Adrenal gland (tissue), 5 donors: ENCODE measurements around the gene FOXP4.

ENCODE experiments used
- POLR2A ChIP-seq, 2 donors: fragments of 450-650 bp; IDR thresholded peaks; one replicate each; pipeline ENCODE4 v1.6.1; 2017; ENCODE audit warnings: antibody characterized with exemption in 2 of 2, mild to moderate bottlenecking in 2 of 2, moderate library complexity in 1 of 2
- TF ChIP-seq, protein P1 (sequence below), 6 experiments: fragments of 450-650 bp in 4 of 6; fragments of 200-600 bp in 2 of 6; sonication (generic) in 1 of 6; IDR thresholded peaks; 1 replicate in 5 of 6; 2 replicates in 1 of 6; pipeline versions ENCODE4 v1.5.1 to v1.8.0; 2016 to 2021; ENCODE audit warnings: antibody characterized with exemption in 6 of 6, mild to moderate bottlenecking in 2 of 6, moderate library complexity in 1 of 6
- donor health status: DM: no; HTN: no; CAD: no.

DNA sequence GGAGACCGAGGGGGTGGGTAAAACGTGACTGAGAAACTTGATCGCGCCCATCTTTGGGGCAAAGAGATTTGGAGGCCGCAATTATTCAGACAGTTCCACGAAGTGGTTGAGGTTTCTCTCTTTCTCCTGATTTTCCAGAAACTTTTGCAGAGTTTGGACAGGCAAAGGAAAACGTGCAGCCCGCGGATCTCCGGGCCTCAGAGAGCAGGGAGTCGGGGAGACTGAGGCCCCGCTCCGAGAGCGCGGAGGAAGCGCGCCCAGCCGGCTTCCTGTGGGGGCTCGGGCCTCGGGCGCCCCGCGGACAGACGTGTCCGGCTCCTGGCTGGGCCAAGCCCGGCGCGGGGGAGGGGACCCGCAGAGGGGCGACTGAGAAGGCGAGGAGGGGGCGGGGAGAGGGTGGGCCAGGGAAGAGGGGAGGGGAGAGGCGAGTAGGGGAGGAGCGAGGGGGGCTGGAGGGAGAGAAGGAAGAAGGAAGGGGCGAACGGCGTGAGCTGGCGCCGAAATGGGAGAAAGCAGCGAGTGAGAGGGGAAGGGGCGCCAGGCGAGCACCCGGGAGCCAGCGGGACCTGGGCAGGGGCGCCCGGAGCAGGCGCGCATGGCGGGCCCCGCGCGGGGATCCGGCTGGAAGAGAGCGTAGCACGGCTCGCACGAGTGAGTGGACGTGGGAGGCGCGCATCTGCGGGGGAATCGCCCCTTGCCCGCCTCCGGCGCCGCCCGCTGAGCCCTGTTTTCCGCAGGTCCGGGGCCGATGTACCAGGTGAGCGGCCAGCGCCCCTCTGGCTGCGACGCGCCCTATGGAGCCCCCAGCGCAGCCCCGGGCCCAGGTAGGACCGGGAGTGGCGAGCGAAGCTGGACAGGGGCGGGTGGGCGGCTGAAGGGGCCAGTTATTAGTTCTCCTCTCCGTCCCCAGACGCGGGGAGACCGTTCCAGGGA, 92.1 kb downstream of the FOXP4 start, which contains the start of gene MDFI:
- TF ChIP-seq, protein P1, sequence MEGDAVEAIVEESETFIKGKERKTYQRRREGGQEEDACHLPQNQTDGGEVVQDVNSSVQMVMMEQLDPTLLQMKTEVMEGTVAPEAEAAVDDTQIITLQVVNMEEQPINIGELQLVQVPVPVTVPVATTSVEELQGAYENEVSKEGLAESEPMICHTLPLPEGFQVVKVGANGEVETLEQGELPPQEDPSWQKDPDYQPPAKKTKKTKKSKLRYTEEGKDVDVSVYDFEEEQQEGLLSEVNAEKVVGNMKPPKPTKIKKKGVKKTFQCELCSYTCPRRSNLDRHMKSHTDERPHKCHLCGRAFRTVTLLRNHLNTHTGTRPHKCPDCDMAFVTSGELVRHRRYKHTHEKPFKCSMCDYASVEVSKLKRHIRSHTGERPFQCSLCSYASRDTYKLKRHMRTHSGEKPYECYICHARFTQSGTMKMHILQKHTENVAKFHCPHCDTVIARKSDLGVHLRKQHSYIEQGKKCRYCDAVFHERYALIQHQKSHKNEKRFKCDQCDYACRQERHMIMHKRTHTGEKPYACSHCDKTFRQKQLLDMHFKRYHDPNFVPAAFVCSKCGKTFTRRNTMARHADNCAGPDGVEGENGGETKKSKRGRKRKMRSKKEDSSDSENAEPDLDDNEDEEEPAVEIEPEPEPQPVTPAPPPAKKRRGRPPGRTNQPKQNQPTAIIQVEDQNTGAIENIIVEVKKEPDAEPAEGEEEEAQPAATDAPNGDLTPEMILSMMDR (IDR thresholded peaks at IDR 0.05), result no peak
- TF ChIP-seq POLR2A (IDR thresholded peaks at IDR 0.05), result no peak
